Measurements from ENCODE around the gene CSTB.

Gene CSTB

GRCh38 chr21:43767498-43767983 lies 8.6 kb downstream of the CSTB start:
- no peak for DNase-seq (ENCODE audit: low read depth)
- TF ChIP-seq, protein P1, sequence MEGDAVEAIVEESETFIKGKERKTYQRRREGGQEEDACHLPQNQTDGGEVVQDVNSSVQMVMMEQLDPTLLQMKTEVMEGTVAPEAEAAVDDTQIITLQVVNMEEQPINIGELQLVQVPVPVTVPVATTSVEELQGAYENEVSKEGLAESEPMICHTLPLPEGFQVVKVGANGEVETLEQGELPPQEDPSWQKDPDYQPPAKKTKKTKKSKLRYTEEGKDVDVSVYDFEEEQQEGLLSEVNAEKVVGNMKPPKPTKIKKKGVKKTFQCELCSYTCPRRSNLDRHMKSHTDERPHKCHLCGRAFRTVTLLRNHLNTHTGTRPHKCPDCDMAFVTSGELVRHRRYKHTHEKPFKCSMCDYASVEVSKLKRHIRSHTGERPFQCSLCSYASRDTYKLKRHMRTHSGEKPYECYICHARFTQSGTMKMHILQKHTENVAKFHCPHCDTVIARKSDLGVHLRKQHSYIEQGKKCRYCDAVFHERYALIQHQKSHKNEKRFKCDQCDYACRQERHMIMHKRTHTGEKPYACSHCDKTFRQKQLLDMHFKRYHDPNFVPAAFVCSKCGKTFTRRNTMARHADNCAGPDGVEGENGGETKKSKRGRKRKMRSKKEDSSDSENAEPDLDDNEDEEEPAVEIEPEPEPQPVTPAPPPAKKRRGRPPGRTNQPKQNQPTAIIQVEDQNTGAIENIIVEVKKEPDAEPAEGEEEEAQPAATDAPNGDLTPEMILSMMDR (IDR thresholded peaks at IDR 0.05; ENCODE audit: insufficient read depth, low read depth, low read length, missing control alignments): no peak
- no peak overlapping the region for H3K4me3 ChIP-seq (ENCODE audit: low read depth, low read length)

- no peak for DNase-seq (ENCODE audit: low read depth)
- H3K4me3 ChIP-seq (ENCODE audit: low read depth, low read length): no peak overlapping the region
- TF ChIP-seq, protein P1 (IDR thresholded peaks at IDR 0.05; ENCODE audit: insufficient read depth, low read depth, low read length, missing control alignments): no peak
Measured at GRCh38 chr21:43766734-43767497, 9.2 kb downstream of the CSTB start.

DNA sequence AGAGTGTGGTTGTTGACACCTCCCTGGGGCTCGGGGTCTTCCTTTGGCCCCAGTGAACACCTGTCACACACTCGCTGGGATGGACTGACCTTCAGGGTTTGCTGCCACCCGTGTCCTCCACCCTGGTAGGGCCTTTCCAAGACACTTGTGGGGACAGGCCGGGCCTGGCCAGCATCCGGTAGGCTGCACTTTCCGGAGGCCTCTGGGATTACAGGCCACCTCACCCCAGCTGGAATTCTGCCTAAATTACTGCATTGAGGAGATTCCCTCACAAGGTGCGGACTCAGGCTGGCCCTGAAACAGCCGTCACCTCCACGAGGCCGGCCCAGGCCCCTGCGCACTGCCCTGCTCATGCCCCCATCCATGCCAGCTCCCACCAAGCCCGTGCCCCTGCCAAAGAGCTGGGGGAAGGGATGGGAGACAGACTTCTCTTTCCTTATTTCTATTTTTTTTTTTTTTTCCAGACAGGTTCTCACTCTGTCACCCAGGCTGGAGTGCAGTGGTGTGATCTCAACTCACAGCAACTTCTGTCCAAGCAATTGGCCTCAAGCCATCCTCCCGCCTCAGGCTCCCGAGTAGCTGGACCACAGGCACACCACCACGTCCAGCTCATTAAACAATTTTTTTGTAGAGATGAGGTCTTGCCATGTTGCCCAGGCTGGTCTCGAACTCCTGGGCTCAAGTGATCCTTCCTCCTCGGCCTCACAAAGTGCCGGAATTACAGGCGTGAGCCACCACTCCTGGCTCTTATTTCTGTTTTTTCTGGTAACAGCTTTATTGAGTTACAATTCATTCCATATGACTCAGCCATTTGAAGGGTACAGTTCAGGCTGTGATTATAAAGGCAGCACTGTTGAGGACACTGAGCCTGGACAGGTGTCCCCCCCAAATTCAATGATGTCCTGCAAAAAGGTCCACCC lies 11.3 kb downstream of the CSTB start:
- TF ChIP-seq, protein P1 (IDR thresholded peaks at IDR 0.05; ENCODE audit: insufficient read depth, low read depth, low read length, missing control alignments): no peak
- no peak for DNase-seq (ENCODE audit: low read depth)
- H3K4me3 ChIP-seq (ENCODE audit: low read depth, low read length): no peak overlapping the region

DNA sequence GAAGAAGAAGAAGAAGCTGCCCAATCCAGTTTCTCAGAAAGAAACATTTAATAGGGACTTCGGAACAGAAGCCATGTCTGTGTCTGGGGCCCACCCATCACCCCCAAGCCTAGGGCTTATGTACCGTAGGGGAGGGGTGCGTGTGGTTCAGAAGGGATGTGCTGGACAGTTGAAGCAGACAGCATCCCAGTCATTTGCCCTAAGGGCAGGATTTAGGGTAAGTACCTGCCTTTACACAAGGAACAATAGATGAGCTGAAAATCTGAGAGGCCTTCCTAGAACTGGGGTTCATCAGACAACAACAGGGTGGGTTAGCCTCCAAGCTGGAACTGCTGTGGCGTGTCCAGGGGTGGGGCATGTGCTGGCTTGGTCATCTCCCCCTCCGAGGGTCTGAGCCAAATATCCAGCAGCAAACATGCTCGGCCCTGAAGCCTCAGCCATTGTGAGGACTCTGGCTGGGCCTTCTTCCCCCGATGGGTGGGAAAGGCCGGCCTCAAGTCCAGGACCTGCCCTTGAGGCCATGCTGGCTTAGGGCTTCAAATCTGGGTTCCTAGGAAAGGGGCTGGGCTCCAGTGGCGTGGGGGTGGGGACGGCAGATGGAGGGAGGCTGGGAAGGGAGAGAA lies 12.1 kb downstream of the CSTB start:
- no peak for DNase-seq (ENCODE audit: low read depth)

DNA sequence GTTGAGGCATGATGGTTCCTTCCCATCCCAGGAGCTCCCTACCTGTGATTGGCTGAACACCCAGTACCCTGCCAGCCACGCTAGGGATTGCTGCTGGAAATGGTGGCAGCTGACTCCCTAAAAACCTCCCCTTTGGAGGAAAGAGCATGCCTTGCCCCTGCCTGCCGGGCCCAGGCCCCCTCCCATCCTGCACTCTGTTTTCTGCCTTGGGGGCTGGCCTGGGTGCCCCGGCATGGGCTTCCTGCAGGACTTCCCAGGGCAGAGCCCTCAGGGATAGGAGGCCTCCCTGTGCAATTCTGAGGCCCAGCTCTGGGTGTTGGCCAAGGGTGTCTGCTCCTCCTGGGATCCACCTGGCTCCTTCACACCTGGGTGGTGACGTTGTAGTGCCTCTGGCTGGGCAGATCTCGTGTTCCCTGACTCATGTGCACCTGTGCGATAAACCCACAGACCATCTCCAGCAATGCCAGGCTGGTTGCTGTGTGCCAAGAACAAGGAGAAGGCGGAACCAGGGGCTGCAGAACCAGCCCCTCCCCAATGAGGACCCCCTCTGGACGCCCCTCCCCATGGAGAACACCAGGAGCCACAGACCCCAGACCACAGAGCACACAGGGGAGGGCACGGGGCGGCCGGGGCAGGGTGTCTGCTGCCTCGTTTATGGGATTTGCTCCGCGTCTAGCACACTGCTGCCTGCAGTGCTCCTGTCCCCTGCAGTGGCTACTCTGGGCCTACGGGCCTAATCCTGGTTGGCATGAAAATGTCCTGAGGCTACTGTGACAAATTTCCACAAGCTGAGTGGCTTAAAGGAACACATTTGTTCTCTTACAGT lies 13.6 kb downstream of the CSTB start:
- TF ChIP-seq, protein P1 (IDR thresholded peaks at IDR 0.05; ENCODE audit: insufficient read depth, low read depth, low read length, missing control alignments): no peak
- DNase-seq (ENCODE audit: low read depth): no peak

More for the DNA sequence above, 12.1 kb downstream of the CSTB start:
- H3K4me3 ChIP-seq (ENCODE audit: low read depth, low read length): no peak overlapping the region
- TF ChIP-seq, protein P1 (IDR thresholded peaks at IDR 0.05; ENCODE audit: insufficient read depth, low read depth, low read length, missing control alignments): no peak

GRCh38 chr21:43761886-43762285 lies 14.2 kb downstream of the CSTB start:
- TF ChIP-seq, protein P1 (IDR thresholded peaks at IDR 0.05; ENCODE audit: insufficient read depth, low read depth, low read length, missing control alignments): no peak
- no peak for DNase-seq (ENCODE audit: low read depth)
- no peak overlapping the region for H3K4me3 ChIP-seq (ENCODE audit: low read depth, low read length)

More for the DNA sequence above, 13.6 kb downstream of the CSTB start:
- no peak overlapping the region for H3K4me3 ChIP-seq (ENCODE audit: low read depth, low read length)
